ENCODE data around the gene OR13F1. TPM values are rescaled to one million over a fixed set of nuclear protein-coding genes. Genes with fewer than 3 reads are reported as not detected.

Gene OR13F1
- total and polyA plus RNA-seq, 11 donors: not detected

- no peak overlapping the region for H3K27ac ChIP-seq
- no peak for ATAC-seq
- H3K4me1 ChIP-seq: no peaks in the 10 kb centered on the region
- no peak for DNase-seq
- no peaks in the 10 kb centered on the region for H3K27me3 ChIP-seq
- no peaks in the 10 kb centered on the region for H3K36me3 ChIP-seq
- no peak overlapping the region for H3K4me3 ChIP-seq
- WGBS, 4 donors: 65 to 76% (median 68%) methylated on average over 5 of the region's 5 CpGs
- TF ChIP-seq POLR2A (IDR thresholded peaks at IDR 0.05) (no peak), CTCF (IDR thresholded peaks at IDR 0.05) (no peak)
- no peaks in the 10 kb centered on the region for H3K9me3 ChIP-seq
- intact Hi-C loops (cut with DNase I): no loop called here
These were observed 21.0 kb upstream of the OR13F1 start for GRCh38 chr9:104482921-104483570.

GRCh38 chr9:104485014-104485413 is 19.0 kb upstream of the OR13F1 start:
- ATAC-seq (no peak), DNase-seq (no peak)
- intact Hi-C loops (cut with DNase I): no loop called here
- Histone ChIP-seq H3K27ac (no peak overlapping the region), H3K4me3 (no peak overlapping the region), H3K4me1 (no peaks in the 10 kb centered on the region), H3K27me3 (no peaks in the 10 kb centered on the region), H3K36me3 (no peaks in the 10 kb centered on the region), H3K9me3 (no peaks in the 10 kb centered on the region)
- 82 to 93% (median 87%) methylated on average over 2 of the region's 2 CpGs for WGBS, 4 donors
- TF ChIP-seq POLR2A (IDR thresholded peaks at IDR 0.05): no peak
- TF ChIP-seq CTCF (IDR thresholded peaks at IDR 0.05): no peak

GRCh38 chr9:104494808-104495207 is 9.3 kb upstream of the OR13F1 start:
- intact Hi-C loops (cut with DNase I): no loop called here
- peak in 5 of 12 donors; percentile 9 to 34 (median 28) for TF ChIP-seq CTCF (IDR thresholded peaks at IDR 0.05)
- no peak for TF ChIP-seq POLR2A (IDR thresholded peaks at IDR 0.05)
- WGBS, 4 donors: 28 to 38% (median 31%) methylated on average over 3 of the region's 3 CpGs
- ATAC-seq (no peak), DNase-seq (no peak)
- no peaks in the 10 kb centered on the region for H3K27me3 ChIP-seq
- no peaks in the 10 kb centered on the region for H3K4me1 ChIP-seq
- H3K36me3 ChIP-seq: no peaks in the 10 kb centered on the region
- no peaks in the 10 kb centered on the region for H3K9me3 ChIP-seq
- no peak overlapping the region for H3K27ac ChIP-seq
- H3K4me3 ChIP-seq: no peak overlapping the region

DNA sequence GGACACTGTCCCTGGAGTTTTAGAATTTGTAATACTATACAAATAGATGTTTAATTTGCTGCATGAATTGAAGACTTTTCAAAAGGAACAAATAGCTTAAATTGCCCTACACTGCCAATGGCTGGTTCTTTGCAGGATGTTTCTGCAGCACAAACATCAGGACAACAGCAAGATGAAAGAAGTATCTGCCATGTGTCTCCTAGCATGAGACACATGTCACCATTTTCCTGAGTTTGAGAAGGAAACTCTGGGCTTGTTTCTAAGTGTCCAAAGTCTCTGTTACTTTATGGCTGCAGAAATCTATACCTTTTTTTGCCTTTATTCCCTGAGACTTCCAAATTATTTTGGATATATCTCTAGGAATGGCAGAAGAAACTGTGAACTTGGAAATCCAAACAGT is 623 bp upstream of the OR13F1 start:
- Histone ChIP-seq H3K27ac (no peak overlapping the region), H3K4me1 (no peaks in the 10 kb centered on the region), H3K27me3 (no peaks in the 10 kb centered on the region), H3K36me3 (no peaks in the 10 kb centered on the region), H3K9me3 (no peaks in the 10 kb centered on the region), H3K4me3 (no peak overlapping the region)
- ATAC-seq: no peak
- DNase-seq: no peak
- intact Hi-C loops (cut with DNase I): no loop called here
- TF ChIP-seq POLR2A (IDR thresholded peaks at IDR 0.05) (no peak), CTCF (IDR thresholded peaks at IDR 0.05) (no peak)

Measured in heart left ventricle (tissue), 16 donors.